Ovary (tissue), 9 donors: Measurements from ENCODE around the gene RECQL5. TPM values are rescaled to one million over a fixed set of nuclear protein-coding genes. Genes with fewer than 3 reads are reported as not detected.

Source experiments
- DNase-seq, 5 donors: peaks; one replicate each; pipeline ENCODE4 v3.0.0-alpha.2; 2019 to 2020
- H3K27ac ChIP-seq, 2 donors: fragments of 200-600 bp; one replicate each; pipeline versions ENCODE4 v1.5.1 to v1.8.0; 2019 to 2022
- H3K27me3 ChIP-seq: fragments of 200-600 bp; one replicate; pipeline ENCODE4 v1.8.0; 2022
- H3K36me3 ChIP-seq: fragments of 200-600 bp; sonication (generic); one replicate; pipeline ENCODE4 v1.5.1; 2019
- H3K4me1 ChIP-seq: one replicate; pipeline ENCODE4 v1.8.1; 2013; ENCODE audit warnings: mild to moderate bottlenecking, moderate library complexity; ENCODE audit not compliant: insufficient read depth
- H3K4me3 ChIP-seq: fragments of 200-600 bp; sonication (generic); one replicate; pipeline ENCODE4 v1.5.1; 2017
- H3K9me3 ChIP-seq, 2 donors: fragments of 200-600 bp in 1 of 2; sonication (generic) in 1 of 2; one replicate each; pipeline versions ENCODE4 v1.5.1 to v1.8.1; 2013 to 2019; ENCODE audit warnings: mild to moderate bottlenecking in 1 of 2, moderate library complexity in 1 of 2
- EP300 ChIP-seq: sonication (generic); formaldehyde crosslinking; IDR thresholded peaks from one replicate; pipeline ENCODE4 v1.6.1; 2017; ENCODE audit warnings: antibody characterized with exemption
- POLR2A ChIP-seq: fragments of 450-650 bp; IDR thresholded peaks from one replicate; pipeline ENCODE4 v1.6.1; 2017; ENCODE audit warnings: antibody characterized with exemption, mild to moderate bottlenecking, moderate library complexity
- WGBS, 3 donors: extraction: QIAGEN DNeasy Blood & Tissue Kit in 1 of 3; methylation state at CpG; one replicate each; pipeline versions ENCODE4 v1.1.5 to v1.1.7; 2013 to 2017; 5-methylcytosine and 5-hydroxymethylcytosine counted together
- intact Hi-C, 4 donors: fragments of 100-400 bp; cut with DNase I; formaldehyde crosslinking; loops; one replicate each; pipeline versions ENCODE4 v1.11.0 to v1.15.1; 2022 to 2023
- polyA plus RNA-seq, 2 donors: library from polyadenylated mRNA; stranded (reverse); fragments of 200-250 nt in 1 of 2; fragments of 350-450 nt in 1 of 2; fragmentation: Illumina TruSeq in 1 of 2; extraction: RNeasy Lipid Tissue Mini Kit (QIAGEN cat#74804) in 1 of 2; gene quantifications; one replicate each; pipeline ENCODE4 v1.2.3, GENCODE V29; 2013 to 2014
- total RNA-seq, 7 donors: library from RNA; depleted of rRNA in 2 of 7; stranded (reverse); fragments of >200 nt in 2 of 7; fragmentation: NEBNext Ultra II Directional in 3 of 7; extraction: Animal tissue kit (Norgen Biotek cat#: 25700) in 3 of 7; gene quantifications; one replicate each; pipeline versions ENCODE4 v1.1.0 to v1.2.4, GENCODE V29; 2016 to 2023
- TF ChIP-seq, protein P1 (sequence below), 3 donors: fragments of 450-650 bp in 2 of 3; fragments of 200-600 bp in 1 of 3; IDR thresholded peaks; one replicate each; pipeline versions ENCODE4 v1.5.1 to v1.8.0; 2016 to 2022; ENCODE audit warnings: antibody characterized with exemption in 3 of 3, mild to moderate bottlenecking in 1 of 3
- donor health status: DM: no; HTN: no; CAD: no; lungs with moderate emphysema.
- donor health status: DM: no; HTN: no; CAD: no.
- donor health status: Bipolar disorder and iron deficiency.
- donor health status: DM: yes; HTN: yes; CAD: no.
- donor health status: DM: no; HTN: no; CAD: no.
- donor health status: DM: yes; HTN: yes; CAD: no.

Gene RECQL5
- total and polyA plus RNA-seq, 9 donors = 13.8 to 32.8 (median 23.9) TPM

DNA sequence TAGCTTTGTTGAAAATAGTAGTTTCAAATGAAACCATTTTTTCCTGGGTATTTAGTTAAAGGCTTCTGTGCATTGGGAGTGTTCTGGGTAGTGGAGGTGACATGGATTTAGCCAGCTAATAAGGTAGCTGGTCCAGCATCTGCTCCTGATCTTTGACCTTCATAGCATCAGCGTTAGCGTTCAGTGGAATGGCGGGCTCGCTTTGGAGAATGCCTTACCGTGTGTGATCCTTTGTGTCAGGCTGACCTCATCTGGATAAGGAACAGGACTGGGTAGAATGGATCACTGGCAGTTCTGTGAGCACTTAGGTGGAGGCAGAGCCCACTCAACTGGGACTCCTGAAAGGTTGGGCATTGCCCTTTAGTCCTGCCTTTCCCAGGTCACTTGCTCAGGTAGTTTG, 3.9 kb upstream of the RECQL5 start:
- H3K36me3 ChIP-seq = no peaks in the 10 kb centered on the region

DNA sequence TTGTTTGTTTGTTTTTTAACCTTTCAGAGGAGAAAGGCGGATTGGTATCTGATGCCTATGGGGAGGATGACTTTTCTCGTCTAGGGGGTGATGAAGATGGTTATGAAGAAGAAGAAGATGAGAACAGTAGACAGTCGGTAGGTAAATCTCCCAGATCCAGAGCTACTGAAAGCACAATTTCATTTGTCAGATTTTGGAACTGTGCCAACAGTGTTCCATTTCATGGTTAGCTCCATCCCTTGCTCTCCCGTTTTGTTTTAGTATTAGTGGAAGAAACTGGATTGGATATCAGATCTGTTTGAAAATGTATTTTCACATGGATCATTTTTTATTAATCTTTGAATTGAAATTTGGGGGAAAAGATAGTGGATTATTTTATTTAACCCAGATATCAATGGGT, 1.5 kb upstream of the RECQL5 start:
- TF ChIP-seq EP300 = no peak
- WGBS, 3 donors = 64 to 67% (median 67%) methylated on average over 4 of the region's 4 CpGs
- no peak overlapping the region for H3K27ac ChIP-seq
- no peaks in the 10 kb centered on the region for H3K9me3 ChIP-seq
- H3K36me3 ChIP-seq = no peaks in the 10 kb centered on the region
- DNase-seq = no peak
- no peaks in the 10 kb centered on the region for H3K27me3 ChIP-seq
- H3K4me3 ChIP-seq = no peak overlapping the region
- intact Hi-C loops = no loop called here
- H3K4me1 ChIP-seq = peaks cover 7% of the 10 kb centered on the region

More for the DNA sequence above, 3.9 kb upstream of the RECQL5 start:
- 52 to 66% (median 59%) methylated on average over 5 of the region's 5 CpGs for WGBS, 3 donors
- Histone ChIP-seq H3K4me1 (peaks cover 6% of the 10 kb centered on the region), H3K4me3 (no peak overlapping the region), H3K27me3 (no peaks in the 10 kb centered on the region), H3K9me3 (no peaks in the 10 kb centered on the region), H3K27ac (no peak overlapping the region)
- peak in 1 of 5 donors; percentile 17 for DNase-seq
- intact Hi-C loops = no loop called here
- no peak for TF ChIP-seq POLR2A
- no peak for TF ChIP-seq EP300
- TF ChIP-seq, protein P1, sequence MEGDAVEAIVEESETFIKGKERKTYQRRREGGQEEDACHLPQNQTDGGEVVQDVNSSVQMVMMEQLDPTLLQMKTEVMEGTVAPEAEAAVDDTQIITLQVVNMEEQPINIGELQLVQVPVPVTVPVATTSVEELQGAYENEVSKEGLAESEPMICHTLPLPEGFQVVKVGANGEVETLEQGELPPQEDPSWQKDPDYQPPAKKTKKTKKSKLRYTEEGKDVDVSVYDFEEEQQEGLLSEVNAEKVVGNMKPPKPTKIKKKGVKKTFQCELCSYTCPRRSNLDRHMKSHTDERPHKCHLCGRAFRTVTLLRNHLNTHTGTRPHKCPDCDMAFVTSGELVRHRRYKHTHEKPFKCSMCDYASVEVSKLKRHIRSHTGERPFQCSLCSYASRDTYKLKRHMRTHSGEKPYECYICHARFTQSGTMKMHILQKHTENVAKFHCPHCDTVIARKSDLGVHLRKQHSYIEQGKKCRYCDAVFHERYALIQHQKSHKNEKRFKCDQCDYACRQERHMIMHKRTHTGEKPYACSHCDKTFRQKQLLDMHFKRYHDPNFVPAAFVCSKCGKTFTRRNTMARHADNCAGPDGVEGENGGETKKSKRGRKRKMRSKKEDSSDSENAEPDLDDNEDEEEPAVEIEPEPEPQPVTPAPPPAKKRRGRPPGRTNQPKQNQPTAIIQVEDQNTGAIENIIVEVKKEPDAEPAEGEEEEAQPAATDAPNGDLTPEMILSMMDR (IDR thresholded peaks at IDR 0.05) = no peak

DNA sequence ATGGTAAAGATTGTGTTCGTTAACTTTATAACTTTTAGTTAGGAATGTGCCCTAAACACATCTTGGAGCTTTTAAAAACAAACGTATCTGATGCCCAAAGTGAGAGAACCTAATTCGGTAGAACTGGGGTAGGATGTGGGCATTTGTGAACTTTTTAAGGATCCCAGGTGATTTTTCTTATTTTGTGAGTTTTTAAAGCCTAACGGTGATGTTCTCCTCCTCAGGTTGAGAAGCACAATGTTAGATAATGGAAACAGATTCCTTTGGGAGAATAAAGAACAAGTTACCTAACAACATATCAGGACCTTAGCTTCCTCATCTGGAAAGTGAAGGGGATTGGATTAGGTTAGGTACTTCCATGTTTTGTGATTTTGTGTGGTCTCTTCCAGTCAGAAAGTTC, 871 bp upstream of the RECQL5 start:
- 4 to 7% (median 7%) methylated on average over 4 of the region's 4 CpGs for WGBS, 3 donors
- H3K27me3 ChIP-seq = no peaks in the 10 kb centered on the region
- no peak for DNase-seq
- no peaks in the 10 kb centered on the region for H3K9me3 ChIP-seq
- H3K4me1 ChIP-seq = peaks cover 7% of the 10 kb centered on the region
- H3K4me3 ChIP-seq = peak overlapping the region; percentile 84
- no peaks in the 10 kb centered on the region for H3K36me3 ChIP-seq
- peak overlapping the region in 1 of 2 donors; percentile 73 for H3K27ac ChIP-seq
- no peak for TF ChIP-seq POLR2A
- TF ChIP-seq, protein P1 (IDR thresholded peaks at IDR 0.05) = no peak
- no peak for TF ChIP-seq EP300
- intact Hi-C loops = no loop called here

DNA sequence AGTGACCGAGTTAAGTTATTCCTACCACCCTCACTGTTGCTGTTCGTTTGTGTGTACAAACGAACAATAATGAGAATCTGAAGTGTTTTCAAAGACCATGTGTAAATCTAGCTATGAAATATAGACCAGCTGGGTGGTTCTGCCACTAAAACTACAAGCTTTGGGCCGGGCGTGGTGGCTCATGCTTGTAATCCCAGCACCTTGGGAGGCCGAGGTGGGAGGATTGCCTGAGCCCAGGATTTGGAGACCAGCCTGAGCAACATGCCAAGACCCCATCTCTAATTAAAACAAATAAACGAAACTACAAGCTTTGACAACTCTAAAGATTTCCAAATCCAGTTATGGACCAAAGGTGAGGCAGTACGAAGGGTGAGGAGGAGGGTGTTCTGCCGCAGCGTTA, 973 bp downstream of the RECQL5 start:
- intact Hi-C loops = no loop called here
- TF ChIP-seq, protein P1 (IDR thresholded peaks at IDR 0.05) = no peak
- no peak for TF ChIP-seq EP300
- Histone ChIP-seq H3K4me1 (peaks cover 7% of the 10 kb centered on the region), H3K27ac (no peak overlapping the region), H3K36me3 (no peaks in the 10 kb centered on the region), H3K4me3 (no peak overlapping the region), H3K27me3 (no peaks in the 10 kb centered on the region), H3K9me3 (no peaks in the 10 kb centered on the region)
- DNase-seq = peak in 1 of 5 donors; percentile 28
- 80 to 86% (median 83%) methylated on average over 10 of the region's 10 CpGs for WGBS, 3 donors

DNA sequence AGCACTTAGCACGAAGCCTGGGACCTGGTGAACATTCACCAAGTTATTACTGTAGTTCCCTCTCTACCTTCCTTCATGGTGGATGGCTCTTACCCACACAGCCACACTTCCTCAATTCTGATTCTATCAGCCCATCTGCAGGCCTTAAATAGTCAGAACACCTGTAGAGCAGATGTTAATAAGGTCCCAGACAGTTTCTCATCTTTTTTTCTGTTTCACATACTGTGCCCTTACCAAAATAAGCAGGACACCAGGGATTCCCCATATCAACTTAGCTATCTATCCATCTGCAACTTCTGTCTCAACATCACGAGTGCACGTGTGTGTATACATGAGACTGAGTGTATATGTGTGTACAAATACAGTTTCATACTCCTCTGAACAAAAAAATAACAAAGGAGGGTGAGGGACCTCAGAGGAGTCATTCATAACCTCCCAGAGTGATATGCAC, 2.8 kb downstream of the RECQL5 start:
- DNase-seq = no peak
- intact Hi-C loops = no loop called here
- H3K4me3 ChIP-seq = no peak overlapping the region
- 84 to 90% (median 87%) methylated on average over 3 of the region's 3 CpGs for WGBS, 3 donors
- H3K4me1 ChIP-seq = peaks cover 7% of the 10 kb centered on the region
- no peak overlapping the region for H3K27ac ChIP-seq
- TF ChIP-seq POLR2A (no peak), EP300 (no peak)
- TF ChIP-seq, protein P1 (IDR thresholded peaks at IDR 0.05) = no peak
- no peaks in the 10 kb centered on the region for H3K9me3 ChIP-seq
- no peaks in the 10 kb centered on the region for H3K27me3 ChIP-seq
- no peaks in the 10 kb centered on the region for H3K36me3 ChIP-seq
